Skin of body (tissue), 2 donors: ENCODE results near the gene CACNG1. TPM values are rescaled to one million over a fixed set of nuclear protein-coding genes. Genes with fewer than 3 reads are reported as not detected.
"Not testable (repeated sequence)": the region's sequence is repeated elsewhere in the genome, so short reads cannot be mapped to it uniquely, and the experiment has no call there.

ENCODE experiments used
- DNase-seq: peaks from one replicate; lab custom pipeline; 2025; lab: John Stamatoyannopoulos, UW
- total RNA-seq: library from RNA; depleted of rRNA; stranded (reverse); fragments of >200 nt; gene quantifications from one replicate; pipeline ENCODE4 v1.2.3, GENCODE V29; 2014

CACNG1 gene
- total RNA-seq, 1 donor from 2014 or later = 5.4 TPM

GRCh38 chr17:67025216-67025792 is 19.1 kb upstream of the CACNG1 start:
- DNase-seq = no peak

DNA sequence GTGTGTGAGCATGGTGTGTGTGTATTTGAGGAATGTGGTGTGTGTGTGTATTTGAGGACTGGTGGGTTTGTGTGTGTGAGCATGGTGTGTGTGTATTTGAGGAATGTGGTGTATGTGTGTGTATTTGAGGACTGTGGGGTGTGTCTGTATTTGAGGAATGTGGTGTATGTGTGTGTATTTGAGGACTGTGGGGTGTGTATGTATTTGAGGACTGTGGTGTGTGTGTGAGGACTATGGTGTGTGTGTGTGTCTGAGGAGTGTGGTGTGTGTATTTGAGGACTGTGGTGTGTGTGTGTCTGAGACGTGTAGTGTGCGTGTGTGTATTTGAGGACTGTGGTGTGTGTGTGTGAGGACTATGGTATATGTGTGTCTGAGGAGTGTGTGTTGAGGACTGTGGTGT is 18.0 kb upstream of the CACNG1 start:
- DNase-seq = no peak

DNA sequence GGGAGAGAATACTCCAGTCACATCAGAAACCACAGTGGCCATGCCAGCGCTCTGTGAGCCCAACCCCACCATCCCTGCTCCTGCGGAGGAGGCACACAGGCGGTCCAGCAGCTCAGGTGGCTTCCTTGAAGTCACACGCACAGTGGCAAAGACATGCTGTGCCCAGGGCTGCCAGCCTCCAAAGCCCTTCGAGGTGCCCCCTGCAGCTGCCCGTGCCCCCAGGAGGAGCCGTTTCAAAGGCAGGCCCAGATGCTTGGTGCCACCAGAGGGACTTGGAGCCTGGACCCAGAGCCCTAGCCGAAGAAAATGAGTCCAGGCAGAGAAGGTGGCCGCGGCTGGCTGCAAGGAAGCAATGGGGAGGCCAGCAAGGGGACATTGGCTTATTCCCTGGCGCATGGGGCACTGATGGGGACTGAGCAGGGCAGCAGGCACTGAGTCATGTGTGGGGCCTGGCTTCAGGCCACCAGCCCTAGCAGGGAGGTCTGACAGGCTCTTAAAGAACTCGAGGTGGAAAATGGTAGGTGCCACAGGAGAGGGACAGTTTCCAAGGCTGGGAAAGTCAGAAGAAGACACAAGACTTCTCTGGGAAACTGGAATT is 17.2 kb upstream of the CACNG1 start:
- no peak for DNase-seq

- DNase-seq = no peak
Observed at GRCh38 chr17:67030641-67031040, 13.7 kb upstream of the CACNG1 start.

DNA sequence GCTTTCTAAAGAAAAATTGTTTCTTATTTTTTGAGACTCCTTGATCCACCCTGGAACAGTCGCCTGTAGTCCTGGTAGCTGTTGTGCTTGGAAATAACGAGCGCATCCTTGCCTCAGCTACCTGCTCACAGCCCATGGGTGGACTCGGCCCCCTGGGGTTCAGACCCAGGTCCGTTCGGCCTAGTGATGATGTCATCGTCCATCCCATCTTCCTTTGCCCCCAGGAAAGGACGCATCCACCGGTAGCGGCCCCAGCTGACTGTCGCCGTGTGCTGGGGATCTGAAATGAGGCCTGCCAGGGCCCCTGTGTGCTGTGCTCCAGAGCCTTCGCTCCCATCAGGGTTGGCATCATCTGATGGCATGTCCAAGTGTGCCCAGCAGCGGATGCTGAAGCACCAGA is 12.0 kb upstream of the CACNG1 start:
- DNase-seq = no peak

GRCh38 chr17:67032985-67033384 is 11.4 kb upstream of the CACNG1 start:
- DNase-seq = no peak

- no peak for DNase-seq
Observed at GRCh38 chr17:67033613-67034012, 10.7 kb upstream of the CACNG1 start.

GRCh38 chr17:67035131-67036083 is 8.9 kb upstream of the CACNG1 start:
- DNase-seq = no peak

DNA sequence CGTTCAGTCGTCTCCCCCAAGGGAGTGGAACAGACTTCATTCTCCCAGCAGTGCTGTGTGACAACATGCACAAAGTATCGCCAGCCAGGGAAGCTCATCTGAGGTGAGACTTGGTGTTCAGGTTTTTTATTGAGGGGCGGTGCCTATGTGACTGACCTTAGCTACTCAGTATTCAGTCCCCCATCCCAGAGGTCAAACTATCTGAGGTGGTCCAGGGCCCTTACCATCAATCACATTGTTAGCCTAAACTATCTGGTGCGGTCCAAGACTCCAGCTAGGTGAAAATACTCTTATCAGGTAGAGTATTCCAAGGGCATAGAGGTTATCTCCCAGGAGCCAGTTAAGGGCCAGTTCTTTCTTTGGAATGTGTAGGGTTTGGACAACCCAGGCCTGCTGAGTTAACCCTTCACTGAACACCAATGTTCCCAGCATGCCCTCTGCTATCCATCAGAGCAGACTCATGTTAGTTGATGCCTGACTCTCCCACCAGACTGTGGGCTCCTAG is 5.4 kb upstream of the CACNG1 start:
- DNase-seq = no peak

- no peak for DNase-seq
Observed at GRCh38 chr17:67040652-67041051, 3.7 kb upstream of the CACNG1 start.

GRCh38 chr17:67041119-67041518 is 3.2 kb upstream of the CACNG1 start:
- DNase-seq = not testable (repeated sequence)

DNA sequence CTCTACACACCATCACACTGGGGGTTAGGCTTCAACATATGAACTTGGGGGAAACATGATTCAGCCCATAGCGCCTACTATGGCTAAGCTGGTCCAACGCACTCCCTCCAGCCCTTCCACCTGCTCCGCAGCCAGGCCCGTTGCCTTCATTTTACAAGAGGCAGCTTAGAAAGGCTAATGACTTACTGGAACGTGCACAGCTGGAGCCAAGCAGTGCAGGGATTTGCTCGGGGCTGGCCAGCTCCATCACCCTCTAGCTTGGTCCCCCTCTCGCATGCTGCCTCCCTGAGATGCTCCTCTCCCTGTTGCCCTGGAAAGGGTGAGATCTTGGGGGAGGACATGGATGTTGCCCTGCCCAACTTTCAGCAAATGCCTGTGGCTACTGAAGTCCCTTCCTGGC is 2.8 kb upstream of the CACNG1 start:
- no peak for DNase-seq

GRCh38 chr17:67041941-67042899 is 2.1 kb upstream of the CACNG1 start:
- no peak for DNase-seq

- no peak for DNase-seq
Observed at GRCh38 chr17:67043283-67043682, 1.1 kb upstream of the CACNG1 start.

DNA sequence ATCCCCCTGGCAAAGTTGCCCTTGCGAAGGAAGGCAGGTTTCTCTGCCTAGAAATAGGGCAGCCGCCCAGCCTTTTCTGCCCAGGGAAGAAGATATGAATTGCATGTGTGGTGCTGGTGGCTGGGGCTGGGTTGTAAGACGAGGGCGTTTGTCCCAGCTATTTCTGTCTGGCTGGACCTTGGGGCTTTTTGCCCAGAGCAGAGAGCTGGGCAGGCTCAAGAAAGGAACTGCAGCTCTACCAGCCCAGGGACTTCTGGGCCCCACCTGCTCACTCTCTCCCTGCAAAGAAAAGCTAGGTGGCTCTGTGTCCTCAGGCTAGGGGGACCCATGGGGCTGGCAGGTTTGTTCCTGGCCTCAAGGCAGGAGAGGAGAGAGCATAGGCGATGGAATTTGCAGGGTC is 586 bp downstream of the CACNG1 start:
- DNase-seq = no peak

DNA sequence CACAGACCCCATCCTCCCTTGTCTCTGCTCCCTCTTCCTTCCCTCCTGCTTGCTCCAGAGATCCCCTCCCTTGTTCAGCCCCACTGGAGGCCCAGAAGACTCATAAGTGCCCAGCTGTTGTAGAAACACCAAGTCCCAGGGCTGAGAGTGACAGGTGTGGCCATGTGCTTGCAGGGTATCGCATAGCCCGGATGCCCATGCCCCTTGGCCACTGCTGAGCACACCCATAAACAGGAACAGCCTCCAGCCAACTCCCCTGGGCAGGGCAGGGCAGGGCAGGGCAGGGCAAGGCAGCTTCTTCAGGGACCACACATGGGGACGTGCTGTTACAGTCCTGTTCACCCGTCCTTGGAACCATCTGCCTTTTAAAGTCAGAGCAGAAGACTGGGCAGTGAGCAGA is 2.0 kb downstream of the CACNG1 start:
- no peak for DNase-seq

DNA sequence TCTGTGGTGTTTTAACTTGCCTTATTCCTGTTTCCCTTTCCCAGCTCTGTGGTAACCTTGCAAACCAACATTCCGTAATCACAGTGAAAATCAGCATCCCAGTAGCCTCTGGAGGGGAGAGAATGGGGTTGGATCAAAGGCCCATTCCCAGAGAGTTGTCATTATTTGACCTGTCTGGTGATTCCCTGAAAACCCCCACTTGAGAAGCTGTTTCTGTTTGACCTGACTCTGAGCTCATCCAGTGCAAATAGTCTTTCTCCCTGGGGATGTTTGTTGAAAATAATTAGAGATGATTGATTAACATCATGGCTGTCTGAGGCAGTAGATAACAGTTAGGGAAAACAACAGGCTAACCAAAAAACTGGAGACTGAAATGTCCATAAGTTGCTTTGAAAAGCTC is 3.0 kb downstream of the CACNG1 start:
- DNase-seq = no peak

DNA sequence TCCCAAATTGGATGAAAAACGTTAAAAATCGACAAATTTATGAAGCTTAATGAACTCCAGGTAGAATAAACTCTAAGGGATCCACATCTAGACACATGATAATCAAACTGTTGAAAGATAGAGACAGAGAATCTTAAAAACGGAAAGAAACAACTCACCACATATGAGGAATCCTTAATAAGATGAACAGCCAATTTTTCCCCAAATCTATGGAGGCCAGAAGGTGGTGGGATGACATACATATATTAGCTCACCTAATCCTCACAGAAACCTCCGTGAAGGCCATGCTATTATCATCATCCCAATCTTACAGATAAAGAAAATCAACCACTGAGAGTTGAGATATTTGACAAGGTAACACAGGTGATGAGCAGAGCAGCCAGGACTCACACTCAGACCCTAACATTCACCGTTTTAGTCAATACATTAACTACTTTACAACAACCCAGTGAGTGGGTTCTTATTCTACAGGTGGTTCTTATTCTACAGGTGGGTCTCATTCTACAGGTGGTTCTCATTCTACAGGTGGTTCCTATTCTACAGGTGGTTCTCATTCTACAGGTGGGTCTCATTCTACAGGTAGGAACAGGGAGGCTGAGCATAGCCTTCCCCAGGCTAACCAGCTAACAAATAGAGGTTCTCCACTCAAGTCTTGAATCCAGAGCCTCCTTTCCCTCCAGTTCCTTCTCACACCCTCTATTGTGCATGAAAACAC is 4.8 kb downstream of the CACNG1 start:
- no peak for DNase-seq

- DNase-seq = no peak
Observed at GRCh38 chr17:67050066-67050465, 5.7 kb downstream of the CACNG1 start.

GRCh38 chr17:67050471-67051154 is 6.3 kb downstream of the CACNG1 start:
- DNase-seq = no peak
